ENCODE results near the gene G0S2. TPM values are rescaled to one million over a fixed set of nuclear protein-coding genes. Genes with fewer than 3 reads are reported as not detected.

G0S2 gene
- total RNA-seq, 6 experiments from 2014 or later = 1.7 to 2.6 (median 1.9) TPM

DNA sequence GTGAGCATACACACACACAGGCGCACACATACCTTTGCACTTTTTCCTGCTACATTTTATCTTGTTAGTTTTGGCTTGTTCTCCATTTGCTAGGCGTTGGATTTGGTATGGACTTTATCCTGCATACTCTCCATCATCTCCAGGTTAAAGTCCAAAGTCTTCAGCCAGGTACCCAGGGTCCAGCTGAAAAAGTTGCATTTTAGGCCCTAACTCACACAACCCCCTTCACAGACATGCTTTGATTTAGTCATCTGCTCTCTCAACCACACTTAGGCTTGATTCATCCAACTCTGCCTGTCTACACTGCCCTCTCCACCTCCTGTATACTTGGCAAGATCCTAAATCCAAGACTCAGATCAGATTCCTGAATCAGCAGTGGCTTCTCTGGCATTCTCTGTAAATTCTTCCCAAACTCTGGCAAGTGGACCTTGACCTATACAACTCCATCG lies 12.3 kb upstream of the G0S2 start:
- Mint-ChIP-seq H3K36me3 (ENCODE audit: low read depth) (no peaks in the 10 kb centered on the region), H3K4me1 (ENCODE audit: low read depth) (peaks cover 30% of the 10 kb centered on the region), H3K9me3 (no peaks in the 10 kb centered on the region), H3K27ac (peak overlapping the region; percentile 1; the same call in 1 of the 2 replicates), H3K27me3 (ENCODE audit: insufficient read depth) (no peaks in the 10 kb centered on the region; the same call in 1 of the 2 replicates), H3K4me3 (no peak overlapping the region)
- peak; percentile 25 for DNase-seq
- TF ChIP-seq, protein P1, sequence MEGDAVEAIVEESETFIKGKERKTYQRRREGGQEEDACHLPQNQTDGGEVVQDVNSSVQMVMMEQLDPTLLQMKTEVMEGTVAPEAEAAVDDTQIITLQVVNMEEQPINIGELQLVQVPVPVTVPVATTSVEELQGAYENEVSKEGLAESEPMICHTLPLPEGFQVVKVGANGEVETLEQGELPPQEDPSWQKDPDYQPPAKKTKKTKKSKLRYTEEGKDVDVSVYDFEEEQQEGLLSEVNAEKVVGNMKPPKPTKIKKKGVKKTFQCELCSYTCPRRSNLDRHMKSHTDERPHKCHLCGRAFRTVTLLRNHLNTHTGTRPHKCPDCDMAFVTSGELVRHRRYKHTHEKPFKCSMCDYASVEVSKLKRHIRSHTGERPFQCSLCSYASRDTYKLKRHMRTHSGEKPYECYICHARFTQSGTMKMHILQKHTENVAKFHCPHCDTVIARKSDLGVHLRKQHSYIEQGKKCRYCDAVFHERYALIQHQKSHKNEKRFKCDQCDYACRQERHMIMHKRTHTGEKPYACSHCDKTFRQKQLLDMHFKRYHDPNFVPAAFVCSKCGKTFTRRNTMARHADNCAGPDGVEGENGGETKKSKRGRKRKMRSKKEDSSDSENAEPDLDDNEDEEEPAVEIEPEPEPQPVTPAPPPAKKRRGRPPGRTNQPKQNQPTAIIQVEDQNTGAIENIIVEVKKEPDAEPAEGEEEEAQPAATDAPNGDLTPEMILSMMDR (IDR thresholded peaks at IDR 0.05) = no peak

- H3K4me3 Mint-ChIP-seq = no peak overlapping the region
- no peak overlapping the region for H3K27ac Mint-ChIP-seq
- H3K4me1 Mint-ChIP-seq (ENCODE audit: low read depth) = peaks cover 9% of the 10 kb centered on the region
- TF ChIP-seq, protein P1 (IDR thresholded peaks at IDR 0.05) = no peak
- peaks cover 3% of the 10 kb centered on the region; the same call in 1 of the 2 replicates for H3K9me3 Mint-ChIP-seq
- H3K27me3 Mint-ChIP-seq (ENCODE audit: insufficient read depth) = peaks cover 2% of the 10 kb centered on the region
- no peak for DNase-seq
- H3K36me3 Mint-ChIP-seq (ENCODE audit: low read depth) = peaks cover 5% of the 10 kb centered on the region; the same call in 1 of the 2 replicates
These were observed 8.1 kb upstream of the G0S2 start for GRCh38 chr1:209667103-209667502.

DNA sequence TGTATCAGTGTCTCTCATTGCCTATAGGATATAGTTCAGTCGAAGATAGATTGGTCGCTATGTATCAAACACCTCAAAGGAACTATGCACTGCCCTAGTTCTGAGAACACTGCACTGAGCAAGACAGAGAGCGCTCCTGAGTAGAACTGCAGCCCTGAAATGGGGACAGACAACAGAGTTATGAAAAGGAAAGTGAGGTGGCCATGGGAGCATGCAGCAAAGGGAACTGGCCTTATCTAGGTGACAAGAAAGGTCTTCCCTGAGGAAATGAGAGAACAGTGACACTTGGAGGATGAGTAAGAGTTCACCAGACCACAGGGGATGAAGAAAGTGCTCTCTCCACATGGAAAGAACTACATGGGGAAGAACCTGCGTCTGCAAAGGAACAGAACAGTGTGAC lies 7.5 kb upstream of the G0S2 start:
- peaks cover 2% of the 10 kb centered on the region for H3K27me3 Mint-ChIP-seq (ENCODE audit: insufficient read depth)

DNA sequence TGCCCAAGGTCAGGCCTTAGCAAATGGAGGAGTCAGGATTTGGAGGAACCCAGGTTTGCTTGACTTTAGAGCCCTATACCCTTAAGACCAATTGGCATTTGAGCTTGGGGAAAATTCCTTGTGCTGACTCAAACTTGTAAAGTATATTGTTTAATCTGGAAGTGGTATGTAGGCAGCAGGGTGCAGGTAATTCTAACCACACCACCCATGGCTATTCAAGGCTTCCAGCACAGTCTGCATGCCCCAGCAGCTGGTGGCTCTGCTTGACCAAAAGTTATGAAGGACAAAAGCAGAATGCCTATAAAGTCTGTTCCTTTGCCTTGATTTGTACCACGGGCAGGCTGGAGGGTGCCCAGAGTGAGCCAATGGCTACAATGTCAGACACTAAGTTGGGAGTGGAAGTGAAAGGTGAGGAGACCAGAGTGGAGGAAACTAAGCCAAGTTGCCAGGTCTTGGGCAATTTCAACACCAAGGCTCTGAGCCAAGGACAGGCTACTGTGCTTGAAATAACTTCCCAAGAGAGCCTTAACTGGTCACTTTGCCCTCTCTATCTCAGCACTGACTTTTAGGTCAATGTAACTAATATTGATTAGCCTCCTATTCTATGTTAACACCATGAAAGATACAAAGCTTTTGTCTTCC lies 4.7 kb upstream of the G0S2 start:
- H3K4me3 Mint-ChIP-seq = no peak overlapping the region
- H3K36me3 Mint-ChIP-seq (ENCODE audit: low read depth) = peaks cover 5% of the 10 kb centered on the region; the same call in 1 of the 2 replicates
- DNase-seq = no peak
- peaks cover 25% of the 10 kb centered on the region for H3K4me1 Mint-ChIP-seq (ENCODE audit: low read depth)
- TF ChIP-seq, protein P1 (IDR thresholded peaks at IDR 0.05) = no peak
- no peak overlapping the region for H3K27ac Mint-ChIP-seq
- peaks cover 3% of the 10 kb centered on the region for H3K27me3 Mint-ChIP-seq (ENCODE audit: insufficient read depth)
- H3K9me3 Mint-ChIP-seq = peaks cover 3% of the 10 kb centered on the region; the same call in 1 of the 2 replicates

More for the DNA sequence above, 7.5 kb upstream of the G0S2 start:
- Mint-ChIP-seq H3K9me3 (peaks cover 3% of the 10 kb centered on the region; the same call in 1 of the 2 replicates), H3K4me1 (ENCODE audit: low read depth) (peaks cover 8% of the 10 kb centered on the region), H3K4me3 (no peak overlapping the region), H3K27ac (no peak overlapping the region), H3K36me3 (ENCODE audit: low read depth) (peaks cover 5% of the 10 kb centered on the region; the same call in 1 of the 2 replicates)
- no peak for DNase-seq
- TF ChIP-seq, protein P1 (IDR thresholded peaks at IDR 0.05) = no peak

- peaks cover 9% of the 10 kb centered on the region for H3K27me3 Mint-ChIP-seq (ENCODE audit: insufficient read depth)
- H3K4me1 Mint-ChIP-seq (ENCODE audit: low read depth) = peaks cover 33% of the 10 kb centered on the region
- H3K9me3 Mint-ChIP-seq = peaks cover 3% of the 10 kb centered on the region; the same call in 1 of the 2 replicates
- no peak for DNase-seq
- no peak overlapping the region for H3K4me3 Mint-ChIP-seq
- peaks cover 5% of the 10 kb centered on the region; the same call in 1 of the 2 replicates for H3K36me3 Mint-ChIP-seq (ENCODE audit: low read depth)
- H3K27ac Mint-ChIP-seq = no peak overlapping the region
- TF ChIP-seq, protein P1 (IDR thresholded peaks at IDR 0.05) = no peak
These were observed 2.2 kb upstream of the G0S2 start for GRCh38 chr1:209672705-209673630.

Data from HFFc6 (cell line).